ENCODE data around the gene CNOT9.

DNA sequence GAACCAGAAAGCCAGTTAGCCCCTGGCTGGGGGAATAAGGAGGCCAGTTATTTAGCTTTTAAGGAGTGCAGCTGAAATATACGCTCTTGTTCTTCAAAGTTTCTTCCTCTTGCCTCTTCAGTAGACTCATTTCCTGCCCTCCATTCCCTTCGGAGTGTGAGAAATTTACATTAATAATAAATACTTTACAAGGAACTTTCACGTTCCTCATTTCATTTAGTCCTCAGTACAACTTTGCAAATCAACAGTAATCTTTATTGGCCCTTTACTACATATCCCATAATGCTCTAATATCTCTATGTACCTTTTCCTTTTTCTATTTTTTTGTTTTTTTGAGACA is 54.7 kb downstream of the CNOT9 start:
- no peak for TF ChIP-seq CTCF (conservative IDR thresholded peaks at IDR 0.05; ENCODE audit: low read length)
- no peak for TF ChIP-seq EZH2phosphoT487 (IDR thresholded peaks at IDR 0.05; ENCODE audit: borderline replicate concordance)

Data from Loucy (cell line).